Activated CD8-positive, alpha-beta T cell treated with anti-CD3 and anti-CD28 coated beads, Interleukin-2, amount 10 ng/mL, durations not matched to agents 7 days and 5 days (primary cell): ENCODE results near the gene TRMT2A. TPM values are rescaled to one million over a fixed set of nuclear protein-coding genes. Genes with fewer than 3 reads are reported as not detected.
A peak's percentile ranks its signal among the peaks of the same experiment; 100 is the strongest.

ENCODE experiments used
- ATAC-seq: fragments of 150-1000 bp; cut with Tn5 transposase; one replicate; pipeline ENCODE4 v1.10.0; 2021; ENCODE audit warnings: moderate library complexity
- CTCF ChIA-PET: fragments of 350-600 bp; sonication (Branson Sonifier 250); formaldehyde crosslinking; loops from one replicate; lab custom pipeline; 2021; ENCODE audit warnings: antibody characterized with exemption; lab: Charles Lee
- POLR2A ChIA-PET: fragments of 350-600 bp; sonication (Branson Sonifier 250); formaldehyde crosslinking; loops from one replicate; lab custom pipeline; 2021; ENCODE audit warnings: antibody characterized with exemption; lab: Charles Lee
- DNase-seq: peaks from one replicate; pipeline ENCODE4 v3.0.0-alpha.2; 2020
- H3K27ac Mint-ChIP-seq: one replicate; pipeline ENCODE4 v1.8.0; 2021; ENCODE audit warnings: mild to moderate bottlenecking, mixed read lengths
- H3K27me3 Mint-ChIP-seq: one replicate; pipeline ENCODE4 v1.8.0; 2021; ENCODE audit warnings: low read depth, mixed read lengths
- H3K36me3 Mint-ChIP-seq: one replicate; pipeline ENCODE4 v1.8.0; 2021; ENCODE audit warnings: low read depth, mixed read lengths
- H3K4me1 Mint-ChIP-seq: one replicate; pipeline ENCODE4 v1.8.0; 2021; ENCODE audit warnings: low read depth, mixed read lengths
- H3K4me3 Mint-ChIP-seq: one replicate; pipeline ENCODE4 v1.8.0; 2021; ENCODE audit warnings: mild to moderate bottlenecking, mixed read lengths
- H3K9me3 Mint-ChIP-seq: one replicate; pipeline ENCODE4 v1.8.0; 2022; ENCODE audit warnings: mixed read lengths; ENCODE audit not compliant: insufficient read depth
- total RNA-seq, 2 experiments: library from RNA; stranded (reverse); gene quantifications; one replicate each; pipeline ENCODE4 v1.2.3, GENCODE V29; 2021

TRMT2A gene
- total RNA-seq, 2 experiments from 2014 or later = 92.1 to 102 TPM

DNA sequence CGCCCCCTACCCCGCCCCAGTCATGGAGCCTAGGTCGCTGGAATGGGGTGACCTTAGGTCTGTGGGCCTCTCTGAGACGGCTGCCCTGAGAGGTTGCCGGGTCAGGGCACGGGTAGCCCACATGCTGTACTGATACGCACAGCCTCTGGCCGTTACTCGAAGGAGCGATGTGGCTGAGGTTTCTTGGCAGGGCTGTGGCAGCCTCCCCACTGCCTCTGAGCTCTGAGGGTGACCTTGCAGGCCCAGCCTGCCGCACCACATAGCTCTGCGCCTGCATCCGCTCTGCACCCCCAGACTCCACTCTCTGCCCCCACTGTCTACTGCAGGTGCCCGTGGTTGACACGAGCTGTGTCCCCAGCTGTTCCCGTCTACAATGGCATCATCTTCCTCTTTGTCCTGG lies 21.8 kb upstream of the TRMT2A start:
- Mint-ChIP-seq H3K27me3 (no peaks in the 10 kb centered on the region), H3K9me3 (no peaks in the 10 kb centered on the region), H3K27ac (no peak overlapping the region), H3K4me3 (no peak overlapping the region), H3K4me1 (peaks cover under 1% of the 10 kb centered on the region), H3K36me3 (no peaks in the 10 kb centered on the region)
- CTCF ChIA-PET = no interaction called here
- DNase-seq (no peak), ATAC-seq (no peak)
- POLR2A ChIA-PET = interaction anchor here (0.5 kb wide), 1 partner anchor 1527 kb away, joined by 3 read pairs; the partner anchor contains the start of gene PPIL2

DNA sequence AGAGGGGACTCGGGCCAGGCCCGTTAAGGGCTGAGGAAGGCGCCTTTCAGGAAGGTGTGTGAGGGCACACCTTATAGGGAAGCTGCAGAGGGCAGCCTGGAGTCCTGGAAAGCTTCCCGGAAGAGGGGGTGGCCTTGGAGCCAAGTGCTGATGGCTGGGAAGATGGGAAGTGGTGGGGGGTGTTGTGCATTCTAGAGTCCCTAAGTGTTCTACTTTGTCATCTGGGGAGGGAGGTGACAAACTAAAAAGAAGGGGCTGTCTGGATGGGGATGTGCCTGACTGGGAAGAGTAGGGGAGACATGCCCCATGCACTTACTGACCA lies 21.4 kb upstream of the TRMT2A start:
- no peak overlapping the region for H3K4me3 Mint-ChIP-seq
- no peaks in the 10 kb centered on the region for H3K27me3 Mint-ChIP-seq
- H3K4me1 Mint-ChIP-seq = peaks cover 4% of the 10 kb centered on the region
- H3K9me3 Mint-ChIP-seq = no peaks in the 10 kb centered on the region
- ATAC-seq (no peak), DNase-seq (no peak)
- CTCF ChIA-PET = no interaction called here
- H3K36me3 Mint-ChIP-seq = no peaks in the 10 kb centered on the region
- H3K27ac Mint-ChIP-seq = no peak overlapping the region
- POLR2A ChIA-PET = interaction anchor here (0.5 kb wide), 1 partner anchor 1527 kb away, joined by 3 read pairs; the partner anchor contains the start of gene PPIL2

DNA sequence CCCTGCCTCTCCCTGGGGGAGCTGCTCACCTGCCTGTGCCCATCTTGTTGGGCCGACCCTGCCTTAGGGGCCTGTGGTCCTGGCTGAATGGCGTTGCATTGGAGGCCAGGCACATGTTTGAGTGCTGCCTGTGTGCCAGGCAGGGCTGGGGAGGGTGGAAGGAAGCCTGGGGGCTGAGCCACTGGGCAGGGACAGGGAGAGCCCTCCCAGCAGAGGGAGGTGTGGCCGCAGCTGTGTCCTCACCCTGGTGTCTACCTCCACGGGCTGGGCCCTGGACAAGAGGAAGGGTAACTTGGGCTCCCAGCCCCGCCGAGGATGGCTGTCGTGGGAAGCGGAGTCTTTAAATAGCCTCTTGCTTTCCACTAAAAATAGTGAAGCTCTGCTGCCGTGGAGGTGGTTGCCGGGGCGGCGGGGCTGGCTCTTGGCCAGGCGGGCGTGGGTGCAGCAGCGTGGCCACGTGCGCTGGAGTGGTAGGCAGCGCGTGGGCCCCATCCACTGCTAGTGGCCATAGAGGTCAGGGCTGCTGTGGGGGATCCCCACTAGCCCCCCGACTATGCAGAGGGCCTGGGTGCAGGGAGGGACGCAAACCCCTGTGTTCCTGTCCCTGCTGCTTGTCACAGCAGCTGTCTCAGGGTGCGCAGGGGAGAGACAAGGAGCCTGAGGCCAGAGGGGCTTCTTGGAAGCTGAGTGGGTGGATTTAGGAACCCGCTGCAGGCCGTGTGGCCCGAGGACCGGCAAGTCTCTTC lies 20.8 kb upstream of the TRMT2A start:
- peaks cover 10% of the 10 kb centered on the region for H3K4me1 Mint-ChIP-seq
- ATAC-seq (no peak), DNase-seq (no peak)
- POLR2A ChIA-PET = no interaction called here
- CTCF ChIA-PET = interaction anchor here (0.6 to 1.3 kb wide), 2 partner anchors 182 to 915 kb away, joined by 3 read pairs; partner anchors contain the start of gene DGCR6L
- no peaks in the 10 kb centered on the region for H3K9me3 Mint-ChIP-seq
- no peaks in the 10 kb centered on the region for H3K27me3 Mint-ChIP-seq
- no peak overlapping the region for H3K4me3 Mint-ChIP-seq
- H3K36me3 Mint-ChIP-seq = no peaks in the 10 kb centered on the region
- no peak overlapping the region for H3K27ac Mint-ChIP-seq

GRCh38 chr22:20137113-20137512 lies 20.1 kb upstream of the TRMT2A start:
- Mint-ChIP-seq H3K27ac (no peak overlapping the region), H3K9me3 (no peaks in the 10 kb centered on the region), H3K27me3 (no peaks in the 10 kb centered on the region), H3K36me3 (no peaks in the 10 kb centered on the region), H3K4me1 (peaks cover 15% of the 10 kb centered on the region), H3K4me3 (no peak overlapping the region)
- ATAC-seq (no peak), DNase-seq (no peak)
- POLR2A ChIA-PET = no interaction called here
- CTCF ChIA-PET = interaction anchor here (0.6 to 1.3 kb wide), 2 partner anchors 183 to 916 kb away, joined by 3 read pairs; partner anchors contain the start of gene DGCR6L

- DNase-seq (no peak), ATAC-seq (no peak)
- Mint-ChIP-seq H3K4me1 (peaks cover 15% of the 10 kb centered on the region), H3K4me3 (no peak overlapping the region), H3K36me3 (no peaks in the 10 kb centered on the region), H3K9me3 (no peaks in the 10 kb centered on the region), H3K27ac (no peak overlapping the region), H3K27me3 (no peaks in the 10 kb centered on the region)
- POLR2A ChIA-PET = no interaction called here
- CTCF ChIA-PET = no interaction called here
Measured at GRCh38 chr22:20136603-20136873, 19.5 kb upstream of the TRMT2A start.

DNA sequence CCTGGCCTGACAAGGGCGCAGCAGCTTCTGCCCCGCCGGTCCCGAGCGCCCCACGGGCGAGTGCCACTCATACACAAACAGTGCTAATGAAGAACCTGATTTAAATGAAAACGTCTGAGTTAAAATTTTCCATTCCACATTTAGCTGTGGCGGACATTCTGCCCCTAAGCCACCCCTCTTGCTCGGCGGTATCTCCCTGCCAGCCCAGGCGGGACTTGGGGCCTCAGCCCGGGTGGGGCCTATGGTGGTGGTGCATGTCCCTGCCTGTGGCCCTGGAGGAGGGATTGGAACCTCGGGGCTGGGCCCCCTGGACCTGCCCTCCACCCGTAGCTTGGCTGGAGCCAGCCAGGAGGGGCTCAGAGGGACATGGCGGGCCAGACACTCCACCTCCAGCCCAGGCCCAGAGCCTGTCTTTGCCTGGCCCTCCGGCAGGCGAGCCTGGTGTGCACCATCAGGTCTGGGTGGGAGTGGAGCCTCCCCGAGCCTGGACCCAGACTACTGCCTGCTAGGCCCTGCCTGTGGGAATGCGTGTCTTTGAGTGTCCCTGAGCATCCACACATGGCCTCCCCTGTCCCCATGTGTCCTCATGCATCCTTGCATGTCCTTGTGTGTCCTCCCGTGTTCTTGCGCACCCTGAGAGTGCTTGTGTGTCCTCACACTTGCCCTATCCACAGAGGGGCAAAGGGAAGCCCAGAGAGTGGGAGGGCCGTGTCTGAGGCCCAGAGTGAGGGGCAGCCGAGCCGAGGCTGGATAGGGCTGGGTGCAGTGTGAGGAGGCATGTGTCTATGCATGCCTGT lies 19.0 kb upstream of the TRMT2A start:
- POLR2A ChIA-PET = no interaction called here
- Mint-ChIP-seq H3K4me1 (peaks cover 15% of the 10 kb centered on the region), H3K27ac (no peak overlapping the region), H3K4me3 (no peak overlapping the region), H3K9me3 (no peaks in the 10 kb centered on the region), H3K36me3 (no peaks in the 10 kb centered on the region), H3K27me3 (no peaks in the 10 kb centered on the region)
- ATAC-seq = no peak
- CTCF ChIA-PET = no interaction called here
- no peak for DNase-seq

- ATAC-seq (no peak), DNase-seq (no peak)
- Mint-ChIP-seq H3K27ac (no peak overlapping the region), H3K4me1 (peaks cover 15% of the 10 kb centered on the region), H3K9me3 (no peaks in the 10 kb centered on the region), H3K36me3 (no peaks in the 10 kb centered on the region), H3K4me3 (no peak overlapping the region), H3K27me3 (no peaks in the 10 kb centered on the region)
- CTCF ChIA-PET = no interaction called here
- POLR2A ChIA-PET = no interaction called here
Measured at GRCh38 chr22:20135265-20135664, 18.2 kb upstream of the TRMT2A start.

DNA sequence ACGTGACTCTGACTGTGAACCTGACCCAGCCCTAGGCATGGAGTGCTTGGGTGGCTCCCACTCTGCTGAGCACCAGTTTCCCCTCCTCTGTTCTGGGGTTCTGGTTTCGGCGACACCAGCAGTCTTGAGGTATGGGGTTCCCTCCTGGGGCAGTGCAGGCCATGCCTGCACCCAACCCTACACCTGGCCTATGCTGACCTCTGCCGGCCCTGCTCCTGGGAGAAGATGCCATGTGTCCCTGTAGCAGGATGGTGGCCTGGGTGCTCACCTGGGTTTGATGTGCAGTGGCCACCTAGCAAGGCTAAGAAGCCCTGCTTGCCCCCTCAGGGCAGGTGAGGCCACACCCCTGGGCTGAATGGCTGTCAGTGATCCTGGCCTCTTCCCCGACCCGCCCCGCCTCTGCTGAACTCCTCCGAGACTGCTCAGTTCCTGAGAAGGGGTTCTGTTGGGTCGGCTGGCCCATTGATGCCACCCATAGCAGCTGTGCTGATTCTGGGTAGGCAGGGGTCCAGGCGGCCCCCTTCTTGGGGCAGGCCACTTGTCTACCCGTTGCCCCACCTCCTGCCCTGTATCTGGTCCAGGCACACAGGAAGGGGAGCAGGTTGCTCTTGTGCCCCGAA lies 17.0 kb upstream of the TRMT2A start:
- Mint-ChIP-seq H3K36me3 (no peaks in the 10 kb centered on the region), H3K27ac (peak overlapping the region; percentile 30), H3K4me1 (peaks cover 21% of the 10 kb centered on the region), H3K4me3 (peak overlapping the region; percentile 44), H3K27me3 (no peaks in the 10 kb centered on the region), H3K9me3 (no peaks in the 10 kb centered on the region)
- ATAC-seq (no peak), DNase-seq (no peak)
- ChIA-PET POLR2A (no interaction called here), CTCF (no interaction called here)

DNA sequence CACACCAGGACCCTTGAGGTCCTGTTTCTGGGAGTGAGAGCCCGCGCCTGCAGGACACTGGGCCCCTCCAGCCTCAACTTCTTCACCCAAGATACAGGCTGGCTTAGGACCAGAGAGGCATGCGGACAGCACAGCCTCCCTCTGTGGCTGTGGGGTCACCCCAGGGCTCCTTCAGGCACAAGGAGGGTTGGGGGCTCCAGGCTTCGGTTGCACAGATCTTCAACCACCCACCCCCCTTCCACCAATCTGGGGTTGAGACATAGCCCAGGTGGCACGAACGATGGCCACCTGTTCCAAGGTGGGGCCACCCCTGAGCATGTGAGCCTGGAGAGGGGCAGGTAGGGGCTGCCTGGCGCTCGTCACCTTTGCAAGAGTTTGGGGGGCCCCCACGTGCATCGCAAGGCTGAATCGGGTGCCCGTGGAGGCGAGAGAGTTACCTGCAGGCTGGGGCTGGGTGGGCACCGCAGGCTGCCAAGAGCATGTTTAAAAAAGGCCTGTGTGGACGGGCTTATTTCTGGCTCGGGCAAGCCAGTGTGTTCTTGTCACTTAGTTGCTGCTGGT lies 15.7 kb upstream of the TRMT2A start:
- Mint-ChIP-seq H3K27me3 (no peaks in the 10 kb centered on the region), H3K36me3 (peaks cover 3% of the 10 kb centered on the region), H3K27ac (no peak overlapping the region), H3K9me3 (no peaks in the 10 kb centered on the region), H3K4me3 (peak overlapping the region; percentile 72), H3K4me1 (peaks cover 24% of the 10 kb centered on the region)
- DNase-seq = no peak
- POLR2A ChIA-PET = no interaction called here
- CTCF ChIA-PET = no interaction called here
- ATAC-seq = no peak

DNA sequence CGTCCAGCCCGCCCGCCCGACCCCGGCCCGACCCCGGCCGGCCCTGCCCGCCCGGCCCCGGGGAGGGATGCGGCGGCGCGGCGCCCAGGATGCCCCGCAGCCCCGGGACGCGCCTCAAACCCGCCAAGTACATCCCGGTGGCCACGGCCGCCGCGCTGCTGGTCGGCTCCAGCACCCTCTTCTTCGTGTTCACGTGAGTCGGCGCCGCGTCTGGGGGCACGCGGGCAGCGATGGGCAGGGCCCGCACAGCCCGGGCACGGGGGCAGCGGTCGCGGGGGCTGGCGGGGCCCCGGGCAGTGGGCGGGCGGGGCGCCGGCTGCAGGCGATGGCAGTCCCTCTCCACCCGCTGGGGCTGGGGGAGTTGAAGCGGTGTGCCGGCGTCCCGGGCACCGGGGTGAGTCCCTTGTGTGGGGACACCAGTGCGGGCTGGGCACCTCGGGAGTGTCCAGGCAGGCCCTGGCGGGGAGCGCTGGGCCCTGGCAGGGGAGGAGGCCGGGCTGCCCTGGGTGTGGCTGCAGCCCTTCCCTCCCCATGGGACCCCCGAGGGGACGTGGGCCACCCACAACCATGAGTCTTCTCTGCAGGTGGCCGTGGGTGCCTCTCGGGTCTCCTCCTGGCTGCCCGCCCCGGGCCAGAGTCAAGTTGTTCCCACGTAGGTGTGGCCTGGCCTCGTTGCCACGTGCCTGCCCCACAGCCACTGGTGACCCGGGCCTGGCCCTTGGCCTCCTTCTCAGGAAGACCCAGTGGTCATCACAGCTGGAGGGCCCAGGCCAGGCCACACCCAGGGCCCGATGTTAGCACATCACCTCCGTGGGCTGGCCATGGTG lies 15.0 kb upstream of the TRMT2A start:
- ATAC-seq = peak; percentile 28
- ChIA-PET CTCF (no interaction called here), POLR2A (no interaction called here)
- Mint-ChIP-seq H3K27ac (no peak overlapping the region), H3K4me1 (peaks cover 24% of the 10 kb centered on the region), H3K9me3 (no peaks in the 10 kb centered on the region), H3K4me3 (peak overlapping the region; percentile 72), H3K27me3 (no peaks in the 10 kb centered on the region), H3K36me3 (peaks cover 9% of the 10 kb centered on the region)
- DNase-seq = no peak

DNA sequence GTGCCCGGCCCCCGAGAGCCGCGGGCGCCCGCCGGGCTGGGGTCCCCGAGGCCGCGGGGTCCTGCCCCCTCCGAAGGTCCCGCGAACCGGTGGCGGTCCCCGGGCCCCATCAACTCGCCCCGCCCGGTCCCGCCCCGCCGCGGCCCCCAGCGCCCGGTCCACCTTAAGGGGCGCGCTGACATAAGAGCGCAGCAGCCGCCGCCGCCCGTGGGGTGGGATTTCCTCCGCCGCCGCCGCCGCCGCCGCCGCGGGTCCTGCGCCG lies 14.5 kb upstream of the TRMT2A start, which contains the start of gene ZDHHC8:
ZDHHC8 (plus strand) TSS at position 208 of the 262 bp plus-strand sequence. CDS start 144 bp downstream, outside the sequence.
- DNase-seq (peak; percentile 40), ATAC-seq (peak; percentile 62)
- peak within 1 kb of the TSS; percentile 72 for H3K4me3 Mint-ChIP-seq
- no peaks in the 10 kb centered on the region for H3K27me3 Mint-ChIP-seq
- no peaks in the 10 kb centered on the region for H3K9me3 Mint-ChIP-seq
- ChIA-PET CTCF (no interaction called here), POLR2A (no interaction called here)
- peaks cover 14% of the 10 kb centered on the region for H3K36me3 Mint-ChIP-seq
- peak within 1 kb of the TSS; percentile 64 for H3K27ac Mint-ChIP-seq
- peaks cover 24% of the 10 kb centered on the region for H3K4me1 Mint-ChIP-seq
